ENCODE results near the gene MTA1. TPM values are rescaled to one million over a fixed set of nuclear protein-coding genes. Genes with fewer than 3 reads are reported as not detected.

The MTA1 gene
- total and polyA plus RNA-seq, 10 of the 15 experiments (the other 5 are each of a cell fraction or from before 2014, with no cell fraction given): 0.14 to 162 (median 30.6) TPM

DNA sequence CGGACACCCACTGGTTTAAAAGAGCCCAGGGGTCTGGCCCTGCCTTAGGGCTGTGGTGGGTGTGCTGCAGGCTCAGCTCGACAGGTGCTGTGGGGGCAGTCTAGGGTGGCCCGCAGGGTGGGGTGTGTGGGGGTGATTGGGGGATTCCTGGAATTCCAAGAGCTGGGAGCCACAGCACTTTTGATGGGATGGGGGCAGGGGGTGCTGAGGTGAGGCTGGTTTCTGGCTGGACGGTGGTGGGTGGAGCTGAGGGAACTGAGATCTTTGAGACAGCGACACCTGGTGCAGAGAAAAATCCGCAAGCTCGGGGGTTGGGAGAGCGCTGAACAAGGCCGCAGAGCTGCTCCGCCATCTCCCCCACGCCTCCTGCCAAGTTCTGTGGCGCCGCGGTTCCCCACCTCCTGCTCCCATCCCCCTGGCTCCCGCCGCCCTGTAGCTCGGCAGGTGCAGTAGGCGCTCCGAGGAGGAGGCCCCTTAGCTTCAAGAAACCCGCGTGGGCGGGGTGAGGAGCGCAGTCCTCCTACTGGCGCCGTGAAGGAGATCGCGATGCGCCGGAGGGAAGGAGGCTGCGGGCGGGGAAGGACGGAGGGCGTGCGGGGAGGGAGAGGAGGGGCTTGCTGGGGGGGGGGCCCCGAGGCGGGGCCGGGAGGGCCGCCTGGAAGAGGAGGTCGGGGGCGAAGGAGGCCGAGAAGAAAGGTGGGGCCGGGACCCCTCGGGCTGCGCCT is 70.1 kb downstream of the MTA1 start (continued):
- TF ChIP-seq, protein P1, sequence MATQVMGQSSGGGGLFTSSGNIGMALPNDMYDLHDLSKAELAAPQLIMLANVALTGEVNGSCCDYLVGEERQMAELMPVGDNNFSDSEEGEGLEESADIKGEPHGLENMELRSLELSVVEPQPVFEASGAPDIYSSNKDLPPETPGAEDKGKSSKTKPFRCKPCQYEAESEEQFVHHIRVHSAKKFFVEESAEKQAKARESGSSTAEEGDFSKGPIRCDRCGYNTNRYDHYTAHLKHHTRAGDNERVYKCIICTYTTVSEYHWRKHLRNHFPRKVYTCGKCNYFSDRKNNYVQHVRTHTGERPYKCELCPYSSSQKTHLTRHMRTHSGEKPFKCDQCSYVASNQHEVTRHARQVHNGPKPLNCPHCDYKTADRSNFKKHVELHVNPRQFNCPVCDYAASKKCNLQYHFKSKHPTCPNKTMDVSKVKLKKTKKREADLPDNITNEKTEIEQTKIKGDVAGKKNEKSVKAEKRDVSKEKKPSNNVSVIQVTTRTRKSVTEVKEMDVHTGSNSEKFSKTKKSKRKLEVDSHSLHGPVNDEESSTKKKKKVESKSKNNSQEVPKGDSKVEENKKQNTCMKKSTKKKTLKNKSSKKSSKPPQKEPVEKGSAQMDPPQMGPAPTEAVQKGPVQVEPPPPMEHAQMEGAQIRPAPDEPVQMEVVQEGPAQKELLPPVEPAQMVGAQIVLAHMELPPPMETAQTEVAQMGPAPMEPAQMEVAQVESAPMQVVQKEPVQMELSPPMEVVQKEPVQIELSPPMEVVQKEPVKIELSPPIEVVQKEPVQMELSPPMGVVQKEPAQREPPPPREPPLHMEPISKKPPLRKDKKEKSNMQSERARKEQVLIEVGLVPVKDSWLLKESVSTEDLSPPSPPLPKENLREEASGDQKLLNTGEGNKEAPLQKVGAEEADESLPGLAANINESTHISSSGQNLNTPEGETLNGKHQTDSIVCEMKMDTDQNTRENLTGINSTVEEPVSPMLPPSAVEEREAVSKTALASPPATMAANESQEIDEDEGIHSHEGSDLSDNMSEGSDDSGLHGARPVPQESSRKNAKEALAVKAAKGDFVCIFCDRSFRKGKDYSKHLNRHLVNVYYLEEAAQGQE (IDR thresholded peaks at IDR 0.05; ENCODE audit: low read depth, low read length): no peak
- TF ChIP-seq IKZF2 (IDR thresholded peaks at IDR 0.05): peak; percentile 62 to 74; a peak in 3 of 4 replicates
- no peak for TF ChIP-seq KLF5 (IDR thresholded peaks at IDR 0.05; ENCODE audit: partially characterized antibody)
- TF ChIP-seq CREB1 (IDR thresholded peaks at IDR 0.05; ENCODE audit: low read depth): no peak
- peak; percentile 91 for TF ChIP-seq NBN (IDR thresholded peaks at IDR 0.05)
- TF ChIP-seq PAX5 (IDR thresholded peaks at IDR 0.05; ENCODE audit: borderline replicate concordance, low read depth, low read length): no peak
- TF ChIP-seq PRDM15 (CRISPR knock-in tag; IDR thresholded peaks at IDR 0.05): no peak
- TF ChIP-seq CBX3 (IDR thresholded peaks at IDR 0.05; ENCODE audit: borderline replicate concordance, low read depth): no peak
- TF ChIP-seq SUPT20H (IDR thresholded peaks at IDR 0.05; ENCODE audit: borderline replicate concordance, control insufficient read depth, low read depth, low read length): no peak
- no peak for TF ChIP-seq FOS (IDR thresholded peaks at IDR 0.05; ENCODE audit: borderline replicate concordance, extremely low read depth, insufficient read length)
- TF ChIP-seq ZNF592 (IDR thresholded peaks at IDR 0.05): no peak
- TF ChIP-seq TCF12 (IDR thresholded peaks at IDR 0.05; ENCODE audit: low read depth, low read length): peak; percentile 68; the same call in 1 of the 2 replicates
- no peak for TF ChIP-seq TCF3 (IDR thresholded peaks at IDR 0.05; ENCODE audit: borderline replicate concordance, insufficient read depth, low read depth, low read length)
- peak; percentile 51 for TF ChIP-seq SP1 (IDR thresholded peaks at IDR 0.05; ENCODE audit: low read depth, low read length)
- TF ChIP-seq MTA3 (IDR thresholded peaks at IDR 0.05; ENCODE audit: borderline replicate concordance, low read length): no peak
- no peak for TF ChIP-seq MEF2B (IDR thresholded peaks at IDR 0.05; ENCODE audit: partially characterized antibody, poor library complexity, severe bottlenecking)
- TF ChIP-seq CBFB (IDR thresholded peaks at IDR 0.05; ENCODE audit: low read depth): no peak
- 0 out of 2 replicates have a peak, but pooled peaks have one; percentile 50 for TF ChIP-seq IRF4 (IDR thresholded peaks at IDR 0.05; ENCODE audit: low read depth, low read length)
- no peak for TF ChIP-seq JUND (IDR thresholded peaks at IDR 0.05; ENCODE audit: low read depth, low read length)
- TF ChIP-seq TCF7 (IDR thresholded peaks at IDR 0.05; ENCODE audit: borderline replicate concordance): no peak
